Lower leg skin (tissue), 4 donors: Measurements from ENCODE around the gene INPP4B. TPM values are rescaled to one million over a fixed set of nuclear protein-coding genes. Genes with fewer than 3 reads are reported as not detected.

Experiments
- DNase-seq, 2 donors: peaks; one replicate each; pipeline ENCODE4 v3.0.0-alpha.2; 2019; ENCODE audit warnings: low spot score in 2 of 2
- H3K4me3 ChIP-seq: fragments of 200-600 bp; sonication (generic); 2 replicates; pipeline ENCODE4 v1.5.1; 2017; ENCODE audit warnings: mild to moderate bottlenecking, low read depth; ENCODE audit not compliant: poor library complexity, severe bottlenecking
- POLR2A ChIP-seq, 2 donors: fragments of 450-650 bp; IDR thresholded peaks; one replicate each; pipeline ENCODE4 v1.6.1; 2016 to 2017; ENCODE audit warnings: antibody characterized with exemption in 2 of 2, mild to moderate bottlenecking in 1 of 2, moderate library complexity in 1 of 2
- WGBS, 2 donors: methylation state at CpG; one replicate each; pipeline ENCODE4 v1.1.5; 2018; 5-methylcytosine and 5-hydroxymethylcytosine counted together
- intact Hi-C: fragments of 100-400 bp; cut with DNase I; formaldehyde crosslinking; loops from one replicate; pipeline ENCODE4 v1.15.0; 2023; ENCODE audit warnings: low total_unique reads
- total RNA-seq, 4 donors: library from RNA; depleted of rRNA; stranded (reverse); fragments of >200 nt; gene quantifications; one replicate each; pipeline ENCODE4 v1.1.0, GENCODE V29; 2016
- TF ChIP-seq, protein P1 (sequence below), 3 donors: fragments of 450-650 bp; IDR thresholded peaks; one replicate each; pipeline ENCODE4 v1.5.1; 2016; ENCODE audit warnings: antibody characterized with exemption in 3 of 3, mild to moderate bottlenecking in 3 of 3, moderate library complexity in 2 of 3

INPP4B gene
- total RNA-seq, 4 donors from 2014 or later = 7.6 to 18.5 (median 17.6) TPM

DNA sequence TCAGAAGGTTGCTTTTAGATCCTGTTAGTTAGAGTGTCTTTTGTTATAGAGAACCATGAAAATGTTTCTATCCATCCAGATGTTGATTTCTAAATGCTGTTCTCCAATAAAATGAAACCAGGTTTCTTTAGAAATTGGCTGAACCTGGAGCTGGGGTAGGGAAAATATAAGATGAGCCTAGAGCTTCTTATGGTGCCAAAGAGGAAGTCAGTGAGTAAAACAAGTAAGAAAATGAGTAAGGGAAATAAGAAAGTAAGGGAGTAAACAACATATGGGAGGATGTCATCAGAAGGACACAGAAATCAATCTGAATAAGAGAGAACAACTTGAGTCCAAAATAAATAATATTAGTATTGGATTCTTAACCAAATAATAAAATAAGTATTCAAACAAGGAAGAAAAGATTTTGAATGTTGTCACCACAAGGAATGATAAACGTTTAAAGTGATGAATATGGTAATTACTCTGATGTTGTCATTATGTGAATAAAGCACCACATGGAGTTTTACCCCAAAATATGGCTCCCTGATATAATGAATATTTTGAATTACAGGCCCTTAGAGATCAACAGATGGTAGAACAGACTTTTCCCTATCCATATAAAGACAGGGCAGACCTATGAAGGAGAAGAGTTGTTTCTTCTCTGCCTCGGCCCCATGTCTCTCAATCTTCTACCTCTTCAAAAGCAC lies 703.6 kb downstream of the INPP4B start:
- DNase-seq = no peak
- 60 to 68% methylated on average over 2 of the region's 2 CpGs for WGBS, 2 donors
- intact Hi-C loops = no loop called here
- H3K4me3 ChIP-seq = no peak overlapping the region
- TF ChIP-seq POLR2A (IDR thresholded peaks at IDR 0.05) = no peak
- TF ChIP-seq, protein P1, sequence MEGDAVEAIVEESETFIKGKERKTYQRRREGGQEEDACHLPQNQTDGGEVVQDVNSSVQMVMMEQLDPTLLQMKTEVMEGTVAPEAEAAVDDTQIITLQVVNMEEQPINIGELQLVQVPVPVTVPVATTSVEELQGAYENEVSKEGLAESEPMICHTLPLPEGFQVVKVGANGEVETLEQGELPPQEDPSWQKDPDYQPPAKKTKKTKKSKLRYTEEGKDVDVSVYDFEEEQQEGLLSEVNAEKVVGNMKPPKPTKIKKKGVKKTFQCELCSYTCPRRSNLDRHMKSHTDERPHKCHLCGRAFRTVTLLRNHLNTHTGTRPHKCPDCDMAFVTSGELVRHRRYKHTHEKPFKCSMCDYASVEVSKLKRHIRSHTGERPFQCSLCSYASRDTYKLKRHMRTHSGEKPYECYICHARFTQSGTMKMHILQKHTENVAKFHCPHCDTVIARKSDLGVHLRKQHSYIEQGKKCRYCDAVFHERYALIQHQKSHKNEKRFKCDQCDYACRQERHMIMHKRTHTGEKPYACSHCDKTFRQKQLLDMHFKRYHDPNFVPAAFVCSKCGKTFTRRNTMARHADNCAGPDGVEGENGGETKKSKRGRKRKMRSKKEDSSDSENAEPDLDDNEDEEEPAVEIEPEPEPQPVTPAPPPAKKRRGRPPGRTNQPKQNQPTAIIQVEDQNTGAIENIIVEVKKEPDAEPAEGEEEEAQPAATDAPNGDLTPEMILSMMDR (IDR thresholded peaks at IDR 0.05) = no peak

DNA sequence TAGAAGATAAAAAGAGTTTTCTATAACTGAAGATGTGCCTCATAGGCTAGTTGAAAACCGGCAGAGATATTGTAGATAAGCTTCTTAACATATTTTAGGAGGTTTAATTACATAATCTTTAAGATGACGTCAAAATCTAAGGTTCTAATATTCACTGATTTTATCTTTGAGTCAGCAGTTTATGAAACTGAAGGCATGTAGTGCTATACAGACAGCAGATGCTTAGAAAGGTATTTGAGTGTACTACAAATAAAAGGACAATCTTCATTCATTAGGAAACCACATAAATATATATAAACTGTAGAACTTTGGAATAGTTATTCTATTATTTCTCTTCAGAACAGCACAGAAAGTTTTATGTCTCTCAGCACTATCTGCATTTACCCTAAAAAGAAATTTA lies 704.9 kb downstream of the INPP4B start:
- TF ChIP-seq, protein P1 (IDR thresholded peaks at IDR 0.05) = no peak
- no peak for TF ChIP-seq POLR2A (IDR thresholded peaks at IDR 0.05)
- WGBS, 2 donors = 41 to 52% methylated on average over 2 of the region's 2 CpGs
- intact Hi-C loops = no loop called here

DNA sequence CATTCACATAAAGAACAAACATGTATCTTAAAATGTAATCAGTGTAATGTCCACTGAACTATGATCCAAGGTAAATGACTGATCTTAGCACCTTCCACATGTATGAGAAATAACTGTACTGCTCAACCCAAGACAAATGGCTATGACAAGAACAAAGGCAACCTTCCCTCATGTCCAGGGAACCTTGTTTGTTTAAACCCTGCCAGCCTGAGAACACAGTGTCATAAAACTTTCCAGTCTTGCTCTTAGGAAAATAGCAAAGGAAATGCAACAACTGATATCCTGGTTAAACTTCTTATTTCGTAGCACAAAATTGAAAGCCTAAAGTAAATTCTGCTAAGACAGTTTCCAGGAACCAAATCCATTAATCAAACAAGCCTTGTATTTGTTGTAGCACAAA lies 715.4 kb downstream of the INPP4B start:
- 73 to 79% methylated on average over 1 of the region's 1 CpG for WGBS, 2 donors
- DNase-seq = no peak
- intact Hi-C loops = no loop called here
- H3K4me3 ChIP-seq = no peak overlapping the region
- no peak for TF ChIP-seq POLR2A (IDR thresholded peaks at IDR 0.05)
- TF ChIP-seq, protein P1 (IDR thresholded peaks at IDR 0.05) = no peak

More for the DNA sequence above, 704.9 kb downstream of the INPP4B start:
- DNase-seq = no peak
- no peak overlapping the region for H3K4me3 ChIP-seq

DNA sequence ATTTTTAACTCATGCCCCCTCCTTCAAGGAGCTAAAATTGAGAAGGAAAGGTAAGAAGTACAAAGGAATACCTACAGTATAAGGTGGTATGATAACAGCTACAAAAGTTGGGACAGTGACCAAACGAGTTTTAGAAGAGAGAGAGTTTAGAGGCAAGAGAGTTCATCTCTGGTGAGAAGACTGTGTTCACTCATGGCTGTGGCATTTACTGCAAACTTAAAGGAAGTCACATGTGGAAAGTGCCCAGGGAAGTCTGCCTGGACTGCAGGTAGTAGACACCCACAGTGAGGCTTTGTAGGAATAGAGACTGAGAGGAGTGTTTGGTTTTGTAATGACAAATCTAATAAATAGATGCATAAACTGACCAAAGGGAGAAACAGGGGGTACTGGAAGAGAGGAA lies 716.2 kb downstream of the INPP4B start:
- intact Hi-C loops = loop anchor here (5.0 kb wide), 1 partner anchor 717 kb away; the partner anchor contains the start of gene INPP4B
- TF ChIP-seq, protein P1 (IDR thresholded peaks at IDR 0.05) = no peak
- no peak for TF ChIP-seq POLR2A (IDR thresholded peaks at IDR 0.05)
- no peak overlapping the region for H3K4me3 ChIP-seq
- no peak for DNase-seq
- WGBS, 2 donors = 64 to 74% methylated on average over 1 of the region's 1 CpG

DNA sequence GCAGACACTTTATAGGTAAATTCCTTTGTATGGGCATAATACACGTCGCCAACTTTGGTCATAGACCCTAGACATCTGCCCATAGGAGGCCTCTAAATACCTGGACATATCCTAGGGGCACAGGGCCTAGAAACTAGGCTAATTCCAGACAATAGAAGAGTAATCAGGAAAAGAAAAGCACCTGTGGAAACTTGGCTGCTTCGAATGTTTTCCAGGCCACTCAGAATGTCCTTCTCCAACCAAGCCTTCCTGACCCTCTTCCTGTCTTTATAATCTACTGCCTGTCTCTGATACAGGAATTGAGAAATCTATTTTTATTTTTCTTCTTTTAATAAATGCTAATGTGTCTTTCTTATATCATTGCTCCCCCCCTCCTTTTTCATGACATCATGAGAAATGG lies 716.6 kb downstream of the INPP4B start:
- no peak for DNase-seq
- no peak for TF ChIP-seq POLR2A (IDR thresholded peaks at IDR 0.05)
- TF ChIP-seq, protein P1 (IDR thresholded peaks at IDR 0.05) = no peak
- WGBS, 2 donors = 91 to 92% methylated on average over 3 of the region's 3 CpGs
- intact Hi-C loops = loop anchor here (5.0 kb wide), 1 partner anchor 718 kb away; the partner anchor contains the start of gene INPP4B
- H3K4me3 ChIP-seq = no peak overlapping the region
